ENCODE data around the gene KLF7. TPM values are rescaled to one million over a fixed set of nuclear protein-coding genes. Genes with fewer than 3 reads are reported as not detected.

KLF7 gene
- total RNA-seq, 1 experiment from 2014 or later: 15.4 TPM

DNA sequence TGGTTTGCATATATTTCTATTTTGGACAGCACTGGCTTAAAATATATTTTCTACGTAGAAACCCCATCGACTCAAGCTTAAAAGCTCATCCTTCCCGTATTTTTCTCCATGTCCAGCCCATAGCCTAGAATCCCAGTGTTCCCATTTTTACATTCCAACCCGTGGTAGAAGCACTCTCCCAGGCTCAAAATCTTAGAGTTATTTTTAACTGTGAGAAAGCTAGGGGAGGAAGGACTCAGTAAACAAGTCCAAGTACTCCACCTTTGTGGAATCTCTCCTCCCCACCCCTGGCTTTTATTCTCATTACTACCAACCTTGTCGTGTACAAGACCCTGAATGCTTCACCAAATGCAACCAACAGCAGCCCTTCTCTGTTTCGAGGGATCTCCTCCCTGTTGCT, 69.8 kb downstream of the KLF7 start:
- H2AFZ ChIP-seq (ENCODE audit: low read depth, low read length, poor library complexity, severe bottlenecking): no peak overlapping the region
- no peaks in the 10 kb centered on the region for H3K27me3 ChIP-seq (ENCODE audit: insufficient read depth, low read length)
- H3K79me2 ChIP-seq (ENCODE audit: insufficient read depth, low read length): no peaks in the 10 kb centered on the region
- H4K20me1 ChIP-seq (ENCODE audit: insufficient read depth): no peaks in the 10 kb centered on the region
- CTCF ChIA-PET: no interaction called here
- no peaks in the 10 kb centered on the region for H3K9me3 ChIP-seq (ENCODE audit: control insufficient read depth in 1 of 2, insufficient read depth in 1 of 2, low read depth in 1 of 2, low read length in 2 of 2)
- H3K36me3 ChIP-seq (ENCODE audit: control insufficient read depth in 1 of 2, insufficient read depth in 2 of 2, low read length in 2 of 2): no peaks in the 10 kb centered on the region
- BruUV-seq (replicated peaks): no TSS peak
- RAD21 ChIA-PET (ENCODE audit: low non-redundant PET in 1 of 2, low total read pairs in 2 of 2, uncharacterized antibody in 2 of 2, unreplicated experiment in 2 of 2): no interaction called here
- intact Hi-C loops (cut with micrococcal nuclease): no loop called here
- ATAC-seq: no peak
- H3K27ac ChIP-seq (ENCODE audit: low read depth, low read length): no peak overlapping the region
- no peaks in the 10 kb centered on the region for H3K4me1 ChIP-seq (ENCODE audit: control insufficient read depth in 1 of 2, insufficient read depth in 2 of 2, low read length in 2 of 2)
- POLR2A ChIA-PET: no interaction called here
- no peak for TF ChIP-seq YY1 (IDR thresholded peaks at IDR 0.05; ENCODE audit: extremely low read depth, insufficient replicate concordance, low read depth, low read length)
- no peak for TF ChIP-seq ELF1 (IDR thresholded peaks at IDR 0.05; ENCODE audit: borderline replicate concordance, low read depth)
- TF ChIP-seq ZNF274 (IDR thresholded peaks at IDR 0.05; ENCODE audit: low read depth, low read length): no peak
- TF ChIP-seq EGR1 (IDR thresholded peaks at IDR 0.05; ENCODE audit: low read depth): no peak
- TF ChIP-seq SRF (IDR thresholded peaks at IDR 0.05; ENCODE audit: low read depth): no peak
- no peak for TF ChIP-seq EZH2phosphoT487 (IDR thresholded peaks at IDR 0.05; ENCODE audit: borderline replicate concordance)
- TF ChIP-seq, protein P1, sequence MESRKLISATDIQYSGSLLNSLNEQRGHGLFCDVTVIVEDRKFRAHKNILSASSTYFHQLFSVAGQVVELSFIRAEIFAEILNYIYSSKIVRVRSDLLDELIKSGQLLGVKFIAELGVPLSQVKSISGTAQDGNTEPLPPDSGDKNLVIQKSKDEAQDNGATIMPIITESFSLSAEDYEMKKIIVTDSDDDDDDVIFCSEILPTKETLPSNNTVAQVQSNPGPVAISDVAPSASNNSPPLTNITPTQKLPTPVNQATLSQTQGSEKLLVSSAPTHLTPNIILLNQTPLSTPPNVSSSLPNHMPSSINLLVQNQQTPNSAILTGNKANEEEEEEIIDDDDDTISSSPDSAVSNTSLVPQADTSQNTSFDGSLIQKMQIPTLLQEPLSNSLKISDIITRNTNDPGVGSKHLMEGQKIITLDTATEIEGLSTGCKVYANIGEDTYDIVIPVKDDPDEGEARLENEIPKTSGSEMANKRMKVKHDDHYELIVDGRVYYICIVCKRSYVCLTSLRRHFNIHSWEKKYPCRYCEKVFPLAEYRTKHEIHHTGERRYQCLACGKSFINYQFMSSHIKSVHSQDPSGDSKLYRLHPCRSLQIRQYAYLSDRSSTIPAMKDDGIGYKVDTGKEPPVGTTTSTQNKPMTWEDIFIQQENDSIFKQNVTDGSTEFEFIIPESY (IDR thresholded peaks at IDR 0.05; ENCODE audit: extremely low read depth, insufficient replicate concordance, low read length): no peak
- no peak for TF ChIP-seq SP1 (IDR thresholded peaks at IDR 0.05; ENCODE audit: low read depth)
- TF ChIP-seq RAD21 (IDR thresholded peaks at IDR 0.05; ENCODE audit: low read depth): no peak
- TF ChIP-seq POLR2AphosphoS5 (IDR thresholded peaks at IDR 0.05; ENCODE audit: low read depth, low read length): no peak
- TF ChIP-seq FOSL1 (IDR thresholded peaks at IDR 0.05; ENCODE audit: low read depth): no peak
- no peak for TF ChIP-seq SIN3A (IDR thresholded peaks at IDR 0.05; ENCODE audit: low read depth)
- TF ChIP-seq, protein P2, sequence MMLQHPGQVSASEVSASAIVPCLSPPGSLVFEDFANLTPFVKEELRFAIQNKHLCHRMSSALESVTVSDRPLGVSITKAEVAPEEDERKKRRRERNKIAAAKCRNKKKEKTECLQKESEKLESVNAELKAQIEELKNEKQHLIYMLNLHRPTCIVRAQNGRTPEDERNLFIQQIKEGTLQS (IDR thresholded peaks at IDR 0.05): no peak
- no peak for TF ChIP-seq TCF7L2 (IDR thresholded peaks at IDR 0.05; ENCODE audit: borderline replicate concordance, extremely low read depth, insufficient read depth, insufficient read length)
- no peak overlapping the region for H3K9ac ChIP-seq (ENCODE audit: low read length)
- no peak for DNase-seq (ENCODE audit: low read depth, low spot score)
- H3K4me3 ChIP-seq (replicated peaks in 1 of 2; ENCODE audit: low read depth in 1 of 2, low read length in 2 of 2): no peak overlapping the region
- no peak overlapping the region for H3K4me2 ChIP-seq (ENCODE audit: low read length)
- H3K9me2 ChIP-seq (ENCODE audit: insufficient read depth): no peaks in the 10 kb centered on the region
